Keratinocyte (primary cell): ENCODE measurements around the gene CCDC88A.

Experiments
- EZH2 ChIP-seq: IDR thresholded peaks from one replicate; pipeline ENCODE4 v1.6.1; 2012; ENCODE audit warnings: inconsistent platforms, mild to moderate bottlenecking, low read length, moderate library complexity
- TF ChIP-seq, protein P1 (sequence below), 3 experiments: IDR thresholded peaks in 1 of 3; conservative IDR thresholded peaks in 1 of 3; optimal IDR thresholded peaks in 1 of 3; 2 replicates in 2 of 3; 3 replicates in 1 of 3; pipeline versions ENCODE3 to v1.5.1; 2011; ENCODE audit warnings: low read length in 3 of 3, mild to moderate bottlenecking in 3 of 3, moderate library complexity in 2 of 3, control low read depth in 1 of 3, inconsistent platforms in 1 of 3; ENCODE audit not compliant: insufficient read depth in 2 of 3; ENCODE audit errors: extremely low read depth in 1 of 3

GRCh38 chr2:55428258-55428657, 8.6 kb upstream of the CCDC88A start:
- TF ChIP-seq, protein P1, sequence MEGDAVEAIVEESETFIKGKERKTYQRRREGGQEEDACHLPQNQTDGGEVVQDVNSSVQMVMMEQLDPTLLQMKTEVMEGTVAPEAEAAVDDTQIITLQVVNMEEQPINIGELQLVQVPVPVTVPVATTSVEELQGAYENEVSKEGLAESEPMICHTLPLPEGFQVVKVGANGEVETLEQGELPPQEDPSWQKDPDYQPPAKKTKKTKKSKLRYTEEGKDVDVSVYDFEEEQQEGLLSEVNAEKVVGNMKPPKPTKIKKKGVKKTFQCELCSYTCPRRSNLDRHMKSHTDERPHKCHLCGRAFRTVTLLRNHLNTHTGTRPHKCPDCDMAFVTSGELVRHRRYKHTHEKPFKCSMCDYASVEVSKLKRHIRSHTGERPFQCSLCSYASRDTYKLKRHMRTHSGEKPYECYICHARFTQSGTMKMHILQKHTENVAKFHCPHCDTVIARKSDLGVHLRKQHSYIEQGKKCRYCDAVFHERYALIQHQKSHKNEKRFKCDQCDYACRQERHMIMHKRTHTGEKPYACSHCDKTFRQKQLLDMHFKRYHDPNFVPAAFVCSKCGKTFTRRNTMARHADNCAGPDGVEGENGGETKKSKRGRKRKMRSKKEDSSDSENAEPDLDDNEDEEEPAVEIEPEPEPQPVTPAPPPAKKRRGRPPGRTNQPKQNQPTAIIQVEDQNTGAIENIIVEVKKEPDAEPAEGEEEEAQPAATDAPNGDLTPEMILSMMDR (optimal IDR thresholded peaks at IDR 0.05 in 1 of 3, IDR thresholded peaks at IDR 0.05 in 1 of 3, conservative IDR thresholded peaks at IDR 0.05 in 1 of 3; ENCODE audit: extremely low read depth in 1 of 3, insufficient read depth in 2 of 3, low read length in 3 of 3) = no peak
- no peak for TF ChIP-seq EZH2
